LNCaP clone FGC (cell line): ENCODE measurements around the gene GPC6.

Experiments
- DNase-seq: peaks from one replicate; pipeline ENCODE4 v3.0.0-alpha.2; 2011; ENCODE audit warnings: low read depth
- H3K4me3 ChIP-seq: 2 replicates; pipeline ENCODE4 v1.5.1; 2011; ENCODE audit warnings: mild to moderate bottlenecking, low read depth, low read length, control low read depth
- TF ChIP-seq, protein P1 (sequence below): IDR thresholded peaks from 2 replicates; pipeline ENCODE4 v1.5.1; 2012; ENCODE audit warnings: mild to moderate bottlenecking; ENCODE audit not compliant: control insufficient read depth, insufficient read depth; ENCODE audit errors: extremely low read depth

Gene GPC6

DNA sequence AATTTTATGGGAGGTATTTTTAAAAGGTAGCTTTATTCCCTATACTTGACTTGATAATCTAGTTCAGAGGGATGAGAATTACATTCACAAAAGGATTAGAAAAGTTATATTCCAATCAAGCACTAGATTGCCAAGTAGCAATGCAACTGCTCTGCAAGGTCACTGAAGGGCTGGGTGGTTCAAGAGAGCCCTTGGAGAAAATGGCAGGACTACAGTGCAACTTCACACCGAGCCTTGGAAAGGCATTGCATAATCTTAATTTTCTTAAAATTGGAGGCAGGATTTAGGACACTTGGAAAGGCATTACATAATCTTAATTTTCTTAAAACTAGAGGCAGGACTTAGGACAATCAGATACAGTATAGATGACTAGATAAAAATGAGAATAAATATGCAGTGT lies 936.9 kb downstream of the GPC6 start:
- DNase-seq: no peak
- TF ChIP-seq, protein P1, sequence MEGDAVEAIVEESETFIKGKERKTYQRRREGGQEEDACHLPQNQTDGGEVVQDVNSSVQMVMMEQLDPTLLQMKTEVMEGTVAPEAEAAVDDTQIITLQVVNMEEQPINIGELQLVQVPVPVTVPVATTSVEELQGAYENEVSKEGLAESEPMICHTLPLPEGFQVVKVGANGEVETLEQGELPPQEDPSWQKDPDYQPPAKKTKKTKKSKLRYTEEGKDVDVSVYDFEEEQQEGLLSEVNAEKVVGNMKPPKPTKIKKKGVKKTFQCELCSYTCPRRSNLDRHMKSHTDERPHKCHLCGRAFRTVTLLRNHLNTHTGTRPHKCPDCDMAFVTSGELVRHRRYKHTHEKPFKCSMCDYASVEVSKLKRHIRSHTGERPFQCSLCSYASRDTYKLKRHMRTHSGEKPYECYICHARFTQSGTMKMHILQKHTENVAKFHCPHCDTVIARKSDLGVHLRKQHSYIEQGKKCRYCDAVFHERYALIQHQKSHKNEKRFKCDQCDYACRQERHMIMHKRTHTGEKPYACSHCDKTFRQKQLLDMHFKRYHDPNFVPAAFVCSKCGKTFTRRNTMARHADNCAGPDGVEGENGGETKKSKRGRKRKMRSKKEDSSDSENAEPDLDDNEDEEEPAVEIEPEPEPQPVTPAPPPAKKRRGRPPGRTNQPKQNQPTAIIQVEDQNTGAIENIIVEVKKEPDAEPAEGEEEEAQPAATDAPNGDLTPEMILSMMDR: no peak

DNA sequence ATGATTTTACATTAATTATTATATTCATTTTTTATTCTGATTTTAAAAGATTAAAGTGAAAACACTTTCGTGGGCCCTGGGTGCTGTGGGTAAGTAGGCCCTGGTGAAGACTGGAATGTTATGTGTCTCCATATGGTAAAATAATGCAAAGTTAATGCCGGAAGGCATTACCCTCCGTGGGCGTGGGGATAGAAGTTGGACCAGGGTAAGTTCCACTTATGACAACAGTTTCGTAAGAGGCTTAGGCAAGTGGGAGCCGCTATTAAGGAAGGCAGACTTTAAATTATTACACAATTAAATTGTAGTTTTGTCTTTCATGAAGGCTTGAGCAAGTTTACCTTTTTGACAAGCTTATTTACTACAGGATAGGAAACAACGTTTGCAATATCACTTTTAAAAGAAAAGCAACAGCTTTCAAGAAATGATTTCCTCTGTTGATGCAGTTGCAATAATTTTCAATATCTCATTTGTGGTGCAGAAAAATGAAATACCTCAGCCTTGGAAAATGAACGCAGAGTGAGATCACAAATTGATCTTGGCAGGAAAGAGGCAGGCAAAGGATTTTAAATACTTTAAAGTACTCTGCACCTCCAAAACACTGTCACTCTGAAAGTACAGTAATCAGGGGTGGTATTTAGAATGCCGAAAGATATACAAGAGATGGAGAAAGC lies 942.3 kb downstream of the GPC6 start:
- TF ChIP-seq, protein P1: no peak
- no peak overlapping the region for H3K4me3 ChIP-seq
- DNase-seq: no peak

More for the DNA sequence above, 936.9 kb downstream of the GPC6 start:
- H3K4me3 ChIP-seq: no peak overlapping the region

DNA sequence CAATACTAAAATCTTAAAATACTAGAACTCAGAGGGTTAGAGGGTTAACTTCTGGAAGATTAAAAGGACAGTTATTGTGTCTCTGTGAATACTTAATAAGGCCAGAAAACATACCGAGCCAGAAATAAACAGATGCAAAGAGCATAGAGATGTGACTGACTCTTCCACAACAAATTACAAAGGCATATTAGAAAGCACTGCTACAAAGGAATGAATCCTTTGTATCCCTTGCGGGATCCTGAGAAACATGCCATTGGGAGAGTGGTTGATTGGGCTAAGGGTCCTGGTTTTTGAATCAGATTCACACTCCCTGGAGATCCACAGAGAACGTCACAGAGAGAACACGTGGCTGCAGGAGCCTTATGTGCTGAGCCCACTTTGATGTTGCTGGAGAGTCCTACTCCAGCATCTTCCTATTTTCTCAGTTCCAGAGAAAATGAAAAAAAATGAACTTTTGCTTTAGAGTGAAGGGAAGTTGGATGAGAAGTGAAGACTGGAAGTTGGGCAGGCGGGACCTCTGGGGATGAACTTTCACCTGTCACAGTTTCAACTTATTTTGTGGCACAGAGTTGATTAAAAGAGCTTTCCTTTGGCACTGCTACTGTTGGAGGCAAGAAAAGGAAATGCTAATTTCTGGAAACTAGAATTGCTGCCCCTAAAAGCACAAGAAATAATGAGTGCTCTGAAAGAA lies 943.0 kb downstream of the GPC6 start:
- DNase-seq: no peak
- TF ChIP-seq, protein P1: no peak
- H3K4me3 ChIP-seq: no peak overlapping the region

DNA sequence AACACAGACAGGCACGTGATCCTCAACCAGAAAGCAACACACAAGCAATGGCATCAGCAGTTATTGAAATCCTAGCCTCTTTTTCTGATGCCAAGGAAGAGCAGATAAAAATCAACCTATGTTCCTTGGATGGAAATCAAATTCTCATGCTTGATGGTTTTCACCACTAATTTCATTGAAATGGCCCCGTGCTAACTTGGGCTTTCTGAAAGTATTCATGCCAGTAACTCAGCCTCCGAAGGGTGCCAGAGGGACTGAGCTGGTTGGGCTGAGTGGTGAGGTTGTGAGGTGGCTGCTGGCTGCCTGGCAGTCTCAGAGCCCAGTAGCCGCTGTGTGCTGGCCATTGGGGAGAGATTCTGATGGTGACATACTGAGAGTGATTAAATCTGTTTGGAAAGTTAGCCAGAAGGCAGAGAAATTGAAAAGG lies 943.6 kb downstream of the GPC6 start:
- H3K4me3 ChIP-seq: no peak overlapping the region
- TF ChIP-seq, protein P1: no peak
- DNase-seq: no peak

DNA sequence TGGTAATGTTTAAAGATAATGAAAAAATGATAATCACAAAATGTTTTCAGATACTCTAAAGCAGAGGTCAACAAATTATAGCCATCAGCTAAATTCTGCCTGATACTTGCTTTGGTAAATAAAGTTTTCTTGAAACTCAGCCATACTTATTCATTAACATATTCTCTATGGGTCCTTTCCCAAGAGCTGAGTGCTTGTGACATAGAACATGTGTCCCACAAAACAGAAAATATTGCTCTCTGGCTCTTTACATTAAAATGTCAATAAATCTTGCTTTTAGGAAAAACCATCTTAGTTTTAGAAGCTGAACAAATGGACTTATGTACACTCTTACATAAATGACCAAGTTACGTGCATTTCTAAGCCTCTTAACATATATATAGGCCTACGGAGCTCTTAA lies 945.8 kb downstream of the GPC6 start:
- H3K4me3 ChIP-seq: no peak overlapping the region
- TF ChIP-seq, protein P1: no peak
- no peak for DNase-seq

DNA sequence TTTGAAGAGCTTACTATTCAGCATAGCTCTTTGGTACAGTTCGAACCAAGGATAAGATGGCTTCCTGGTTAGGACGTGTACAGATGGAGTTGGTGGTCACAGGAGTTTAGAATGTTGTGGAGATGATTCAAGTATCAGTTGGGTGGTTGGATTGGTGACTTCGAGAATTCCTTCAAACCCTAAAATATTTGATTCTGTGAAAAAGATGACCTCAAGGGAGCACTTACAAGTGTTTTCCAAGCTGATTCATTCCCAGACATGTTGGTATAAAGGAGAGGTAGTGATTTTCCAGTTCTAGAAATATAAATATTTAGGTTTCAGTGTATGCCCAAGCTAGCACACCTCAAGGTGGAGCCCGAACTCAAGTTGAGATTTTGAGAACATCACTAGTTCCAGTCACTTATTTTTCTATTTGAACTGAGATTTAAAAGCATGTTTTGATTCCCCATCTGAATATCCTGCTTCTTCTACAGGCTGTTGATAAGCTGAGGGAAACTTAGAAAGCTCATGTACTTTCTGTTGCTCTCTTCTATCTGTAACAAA lies 946.8 kb downstream of the GPC6 start:
- TF ChIP-seq, protein P1: no peak
- no peak for DNase-seq
- H3K4me3 ChIP-seq: no peak overlapping the region
